HCT116 (cell line): Measurements from ENCODE around the gene CNTN4. TPM values are rescaled to one million over a fixed set of nuclear protein-coding genes. Genes with fewer than 3 reads are reported as not detected.

Experiments used
- ATAC-seq: fragments of 200-7000 bp; cut with Tn5 transposase; 2 replicates; pipeline ENCODE4 v1.9.1; 2020; ENCODE audit warnings: mild to moderate bottlenecking, moderate library complexity
- BruUV-seq: library from RNA; stranded (reverse); fragments of 400-500 nt; replicated peaks from 2 replicates; lab custom pipeline; 2021; lab: Mats Ljungman, UMichigan
- CTCF ChIA-PET: fragments of 300-600 bp; sonication (Branson Sonifier 250); formaldehyde crosslinking; loops from one replicate; lab custom pipeline; 2021; ENCODE audit warnings: antibody characterized with exemption; lab: Charles Lee
- POLR2A ChIA-PET: fragments of 300-600, 350-600 bp; sonication (Branson Sonifier 250); formaldehyde crosslinking; loops from one replicate; lab custom pipeline; 2021; ENCODE audit warnings: antibody characterized with exemption; lab: Charles Lee
- RAD21 ChIA-PET, 2 experiments: fragments of 300-600 bp; sonication (Branson Sonifier 250); formaldehyde crosslinking; loops; one replicate each; lab custom pipeline; 2023; ENCODE audit warnings: low total read pairs in 2 of 2; ENCODE audit not compliant: uncharacterized antibody in 2 of 2, unreplicated experiment in 2 of 2, low non-redundant PET in 1 of 2; lab: Charles Lee
- DNase-seq: peaks from one replicate; pipeline ENCODE4 v3.0.0-alpha.2; 2010; ENCODE audit warnings: low read depth, low spot score
- H2AFZ ChIP-seq: fragments of 200-600 bp; shearing (Covaris generic), sonication (generic); 2 replicates; pipeline ENCODE4 v1.6.1; 2017; ENCODE audit warnings: low read depth, mixed run types, mixed read lengths, antibody characterized with exemption, low read length; ENCODE audit not compliant: poor library complexity, severe bottlenecking
- H3K27ac ChIP-seq: 2 replicates; pipeline ENCODE4 v1.5.1; 2012; ENCODE audit warnings: low read depth, low read length
- H3K27me3 ChIP-seq: fragments of 200-600 bp; sonication (generic); 2 replicates; pipeline ENCODE4 v1.6.1; 2016; ENCODE audit warnings: mixed run types, low read length, mixed read lengths; ENCODE audit not compliant: insufficient read depth
- H3K36me3 ChIP-seq, 2 experiments: fragments of 200-500 bp in 1 of 2; fragments of 200-600 bp in 1 of 2; sonication (Bioruptor generic) in 1 of 2; sonication (generic) in 1 of 2; 2 replicates each; pipeline versions ENCODE4 v1.5.1 to v1.6.1; 2014 to 2016; ENCODE audit warnings: low read length in 2 of 2, inconsistent platforms in 1 of 2, mixed read lengths in 1 of 2, mixed run types in 1 of 2; ENCODE audit not compliant: insufficient read depth in 2 of 2, control insufficient read depth in 1 of 2
- H3K4me1 ChIP-seq, 2 experiments: fragments of 200-600 bp in 1 of 2; sonication (generic) in 1 of 2; 2 replicates each; pipeline versions ENCODE4 v1.5.1 to v1.6.1; 2012 to 2017; ENCODE audit warnings: low read length in 2 of 2, inconsistent platforms in 1 of 2, mild to moderate bottlenecking in 1 of 2, mixed read lengths in 1 of 2, mixed run types in 1 of 2, moderate library complexity in 1 of 2; ENCODE audit not compliant: insufficient read depth in 2 of 2, control insufficient read depth in 1 of 2
- H3K4me2 ChIP-seq: fragments of 200-600 bp; sonication (generic); 2 replicates; pipeline ENCODE4 v1.6.1; 2017; ENCODE audit warnings: mixed run types, low read length, mixed read lengths
- H3K4me3 ChIP-seq, 2 experiments: fragments of 200-600 bp in 1 of 2; sonication (generic) in 1 of 2; replicated peaks in 1 of 2; 2 replicates each; pipeline ENCODE4 v1.5.1; 2011 to 2016; ENCODE audit warnings: low read length in 2 of 2, control low read depth in 1 of 2, low read depth in 1 of 2, mild to moderate bottlenecking in 1 of 2, mixed read lengths in 1 of 2, mixed run types in 1 of 2
- H3K79me2 ChIP-seq: fragments of 200-600 bp; sonication (generic); 2 replicates; pipeline ENCODE4 v1.6.1; 2017; ENCODE audit warnings: mild to moderate bottlenecking, mixed run types, low read length, moderate library complexity, mixed read lengths; ENCODE audit not compliant: insufficient read depth
- H3K9ac ChIP-seq: fragments of 200-600 bp; sonication (generic); 2 replicates; pipeline ENCODE4 v1.6.1; 2016; ENCODE audit warnings: low read length, mixed read lengths
- H3K9me2 ChIP-seq: fragments of 200-600 bp; sonication (generic), shearing (Covaris generic); 2 replicates; pipeline ENCODE4 v1.6.1; 2017; ENCODE audit warnings: mixed run types, mild to moderate bottlenecking, moderate library complexity; ENCODE audit not compliant: insufficient read depth
- H3K9me3 ChIP-seq, 2 experiments: fragments of 200-500 bp in 1 of 2; fragments of 200-600 bp in 1 of 2; sonication (Bioruptor generic) in 1 of 2; sonication (generic) in 1 of 2; 2 replicates each; pipeline ENCODE4 v1.6.1; 2014 to 2017; ENCODE audit warnings: low read length in 2 of 2, mixed read lengths in 2 of 2, inconsistent platforms in 1 of 2, low read depth in 1 of 2, mild to moderate bottlenecking in 1 of 2, mixed run types in 1 of 2, moderate library complexity in 1 of 2; ENCODE audit not compliant: control insufficient read depth in 1 of 2, insufficient read depth in 1 of 2
- H4K20me1 ChIP-seq: fragments of 200-600 bp; sonication (generic), shearing (Covaris generic); 2 replicates; pipeline ENCODE4 v1.6.1; 2017; ENCODE audit warnings: mixed run types, mild to moderate bottlenecking, moderate library complexity; ENCODE audit not compliant: insufficient read depth
- ELF1 ChIP-seq: IDR thresholded peaks from 2 replicates; pipeline ENCODE4 v1.6.1; 2012; ENCODE audit warnings: low read depth, borderline replicate concordance
- EZH2phosphoT487 ChIP-seq: fragments of 200-600 bp; IDR thresholded peaks from 2 replicates; pipeline ENCODE4 v1.6.1; 2018; ENCODE audit warnings: antibody characterized with exemption, borderline replicate concordance
- POLR2AphosphoS5 ChIP-seq: IDR thresholded peaks from 2 replicates; pipeline ENCODE4 v1.6.1; 2011; ENCODE audit warnings: mild to moderate bottlenecking, low read depth, low read length, moderate library complexity
- RAD21 ChIP-seq: IDR thresholded peaks from 2 replicates; pipeline ENCODE4 v1.6.1; 2012; ENCODE audit warnings: low read depth, mild to moderate bottlenecking
- SP1 ChIP-seq: IDR thresholded peaks from 2 replicates; pipeline ENCODE4 v1.6.1; 2012; ENCODE audit warnings: low read depth
- SRF ChIP-seq: IDR thresholded peaks from 2 replicates; pipeline ENCODE4 v1.6.1; 2012; ENCODE audit warnings: low read depth
- YY1 ChIP-seq: IDR thresholded peaks from 2 replicates; pipeline ENCODE4 v1.6.1; 2011; ENCODE audit warnings: low read length, low read depth, moderate library complexity, mild to moderate bottlenecking; ENCODE audit not compliant: insufficient replicate concordance; ENCODE audit errors: extremely low read depth
- ZNF274 ChIP-seq: fragments of 200-500 bp; sonication (Bioruptor generic); IDR thresholded peaks from 2 replicates; pipeline ENCODE4 v1.6.1; 2014; ENCODE audit warnings: mild to moderate bottlenecking, low read depth, low read length, inconsistent platforms
- intact Hi-C: fragments of 100-400 bp; cut with micrococcal nuclease; formaldehyde crosslinking; loops from 2 replicates; pipeline ENCODE4 v1.10.0; 2022
- total RNA-seq: library from RNA; stranded (reverse); gene quantifications from one replicate; pipeline ENCODE4 v1.2.1, GENCODE V29; 2021; ENCODE audit not compliant: unreplicated experiment
- TF ChIP-seq, protein P1 (sequence below), 3 experiments: fragments of 200-600 bp in 1 of 3; sonication (generic) in 1 of 3; IDR thresholded peaks in 2 of 3; conservative IDR thresholded peaks in 1 of 3; 2 replicates each; pipeline ENCODE4 v1.5.1; 2012 to 2017; ENCODE audit warnings: low read depth in 2 of 3, low read length in 2 of 3, antibody characterized with exemption in 1 of 3, borderline replicate concordance in 1 of 3, control low read depth in 1 of 3, mild to moderate bottlenecking in 1 of 3, mixed read lengths in 1 of 3, mixed run types in 1 of 3, moderate library complexity in 1 of 3; ENCODE audit not compliant: insufficient read depth in 1 of 3
- TF ChIP-seq, protein P2 (sequence below): IDR thresholded peaks from 2 replicates; pipeline ENCODE4 v1.6.1; 2012; ENCODE audit warnings: low read depth
- TF ChIP-seq, protein P3 (sequence below): IDR thresholded peaks from 2 replicates; pipeline ENCODE4 v1.6.1; 2012
- TF ChIP-seq, protein P4 (sequence below): IDR thresholded peaks from 2 replicates; pipeline ENCODE4 v1.6.1; 2011; ENCODE audit warnings: mild to moderate bottlenecking, low read length, moderate library complexity; ENCODE audit not compliant: insufficient replicate concordance; ENCODE audit errors: extremely low read depth

Gene CNTN4
- total RNA-seq, 1 experiment from 2014 or later = not detected

DNA sequence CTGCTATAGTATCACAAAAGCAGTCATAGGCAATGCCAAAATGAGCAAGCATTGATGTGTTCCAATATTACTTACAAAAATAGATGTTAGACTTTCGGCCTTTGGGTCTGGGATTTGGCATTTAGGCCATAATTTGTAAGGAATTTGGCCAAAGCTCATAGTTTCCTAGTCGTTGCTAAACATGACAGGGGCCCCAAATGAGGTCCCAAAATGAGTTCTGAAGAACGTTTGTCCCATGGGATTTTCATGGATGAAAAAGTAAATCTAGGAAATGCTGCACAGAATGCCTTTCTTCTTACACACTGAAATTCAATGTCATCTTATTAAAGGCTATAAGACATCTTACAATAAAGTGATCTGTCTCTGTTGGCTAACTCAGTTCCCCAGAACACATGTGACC lies 456.0 kb downstream of the CNTN4 start:
- ChIA-PET POLR2A (no interaction called here), RAD21 (no interaction called here), CTCF (no interaction called here)
- Histone ChIP-seq H3K4me1 (no peaks in the 10 kb centered on the region), H3K4me2 (no peak overlapping the region), H2AFZ (no peak overlapping the region), H4K20me1 (no peaks in the 10 kb centered on the region), H3K9ac (no peak overlapping the region), H3K36me3 (no peaks in the 10 kb centered on the region), H3K9me2 (no peaks in the 10 kb centered on the region), H3K27ac (no peak overlapping the region), H3K4me3 (no peak overlapping the region), H3K27me3 (no peaks in the 10 kb centered on the region), H3K79me2 (no peaks in the 10 kb centered on the region), H3K9me3 (peaks cover 8 to 35% of the 10 kb centered on the region in 2 experiments; a peak in 2 of 4 replicates)
- ATAC-seq (no peak), DNase-seq (no peak)
- BruUV-seq = no TSS peak
- TF ChIP-seq, protein P1, sequence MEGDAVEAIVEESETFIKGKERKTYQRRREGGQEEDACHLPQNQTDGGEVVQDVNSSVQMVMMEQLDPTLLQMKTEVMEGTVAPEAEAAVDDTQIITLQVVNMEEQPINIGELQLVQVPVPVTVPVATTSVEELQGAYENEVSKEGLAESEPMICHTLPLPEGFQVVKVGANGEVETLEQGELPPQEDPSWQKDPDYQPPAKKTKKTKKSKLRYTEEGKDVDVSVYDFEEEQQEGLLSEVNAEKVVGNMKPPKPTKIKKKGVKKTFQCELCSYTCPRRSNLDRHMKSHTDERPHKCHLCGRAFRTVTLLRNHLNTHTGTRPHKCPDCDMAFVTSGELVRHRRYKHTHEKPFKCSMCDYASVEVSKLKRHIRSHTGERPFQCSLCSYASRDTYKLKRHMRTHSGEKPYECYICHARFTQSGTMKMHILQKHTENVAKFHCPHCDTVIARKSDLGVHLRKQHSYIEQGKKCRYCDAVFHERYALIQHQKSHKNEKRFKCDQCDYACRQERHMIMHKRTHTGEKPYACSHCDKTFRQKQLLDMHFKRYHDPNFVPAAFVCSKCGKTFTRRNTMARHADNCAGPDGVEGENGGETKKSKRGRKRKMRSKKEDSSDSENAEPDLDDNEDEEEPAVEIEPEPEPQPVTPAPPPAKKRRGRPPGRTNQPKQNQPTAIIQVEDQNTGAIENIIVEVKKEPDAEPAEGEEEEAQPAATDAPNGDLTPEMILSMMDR (IDR thresholded peaks at IDR 0.05 in 2 of 3, conservative IDR thresholded peaks at IDR 0.05 in 1 of 3; ENCODE audit: borderline replicate concordance in 1 of 3, insufficient read depth in 1 of 3, low read depth in 2 of 3, low read length in 2 of 3) = no peak
- intact Hi-C loops = no loop called here

DNA sequence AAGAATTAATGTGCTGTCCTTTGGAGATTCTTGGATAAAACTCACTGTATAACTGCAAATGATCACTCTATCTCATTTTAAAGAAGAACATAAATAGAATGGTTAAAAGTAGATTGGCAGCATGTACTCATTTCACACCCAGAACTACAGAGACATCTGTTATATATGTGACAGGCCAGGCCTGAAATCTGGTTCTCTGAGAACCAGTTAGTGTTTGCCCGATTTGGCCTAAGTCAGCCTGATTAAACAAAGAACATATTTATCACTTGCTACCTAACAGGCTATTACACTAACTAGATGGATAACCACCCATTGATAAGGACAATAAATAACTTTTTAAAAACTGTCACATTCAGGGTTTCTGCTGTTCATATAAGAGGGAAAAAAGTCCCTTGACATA lies 460.1 kb downstream of the CNTN4 start:
- Histone ChIP-seq H2AFZ (no peak overlapping the region), H3K9ac (no peak overlapping the region), H3K27me3 (no peaks in the 10 kb centered on the region), H3K4me2 (no peak overlapping the region), H3K9me3 (peaks cover 11 to 33% of the 10 kb centered on the region in 2 experiments; a peak in 2 of 4 replicates), H3K4me1 (no peaks in the 10 kb centered on the region), H3K4me3 (no peak overlapping the region), H3K9me2 (no peaks in the 10 kb centered on the region), H4K20me1 (no peaks in the 10 kb centered on the region), H3K79me2 (no peaks in the 10 kb centered on the region), H3K36me3 (no peaks in the 10 kb centered on the region), H3K27ac (no peak overlapping the region)
- ChIA-PET POLR2A (no interaction called here), CTCF (no interaction called here), RAD21 (no interaction called here)
- intact Hi-C loops = no loop called here
- no peak for ATAC-seq
- BruUV-seq = no TSS peak
- no peak for DNase-seq
- TF ChIP-seq ZNF274 (no peak), ELF1 (no peak), EZH2phosphoT487 (no peak), SRF (no peak), RAD21 (no peak), SP1 (no peak), POLR2AphosphoS5 (no peak), YY1 (no peak)
- TF ChIP-seq, protein P2, sequence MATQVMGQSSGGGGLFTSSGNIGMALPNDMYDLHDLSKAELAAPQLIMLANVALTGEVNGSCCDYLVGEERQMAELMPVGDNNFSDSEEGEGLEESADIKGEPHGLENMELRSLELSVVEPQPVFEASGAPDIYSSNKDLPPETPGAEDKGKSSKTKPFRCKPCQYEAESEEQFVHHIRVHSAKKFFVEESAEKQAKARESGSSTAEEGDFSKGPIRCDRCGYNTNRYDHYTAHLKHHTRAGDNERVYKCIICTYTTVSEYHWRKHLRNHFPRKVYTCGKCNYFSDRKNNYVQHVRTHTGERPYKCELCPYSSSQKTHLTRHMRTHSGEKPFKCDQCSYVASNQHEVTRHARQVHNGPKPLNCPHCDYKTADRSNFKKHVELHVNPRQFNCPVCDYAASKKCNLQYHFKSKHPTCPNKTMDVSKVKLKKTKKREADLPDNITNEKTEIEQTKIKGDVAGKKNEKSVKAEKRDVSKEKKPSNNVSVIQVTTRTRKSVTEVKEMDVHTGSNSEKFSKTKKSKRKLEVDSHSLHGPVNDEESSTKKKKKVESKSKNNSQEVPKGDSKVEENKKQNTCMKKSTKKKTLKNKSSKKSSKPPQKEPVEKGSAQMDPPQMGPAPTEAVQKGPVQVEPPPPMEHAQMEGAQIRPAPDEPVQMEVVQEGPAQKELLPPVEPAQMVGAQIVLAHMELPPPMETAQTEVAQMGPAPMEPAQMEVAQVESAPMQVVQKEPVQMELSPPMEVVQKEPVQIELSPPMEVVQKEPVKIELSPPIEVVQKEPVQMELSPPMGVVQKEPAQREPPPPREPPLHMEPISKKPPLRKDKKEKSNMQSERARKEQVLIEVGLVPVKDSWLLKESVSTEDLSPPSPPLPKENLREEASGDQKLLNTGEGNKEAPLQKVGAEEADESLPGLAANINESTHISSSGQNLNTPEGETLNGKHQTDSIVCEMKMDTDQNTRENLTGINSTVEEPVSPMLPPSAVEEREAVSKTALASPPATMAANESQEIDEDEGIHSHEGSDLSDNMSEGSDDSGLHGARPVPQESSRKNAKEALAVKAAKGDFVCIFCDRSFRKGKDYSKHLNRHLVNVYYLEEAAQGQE = no peak
- TF ChIP-seq, protein P3, sequence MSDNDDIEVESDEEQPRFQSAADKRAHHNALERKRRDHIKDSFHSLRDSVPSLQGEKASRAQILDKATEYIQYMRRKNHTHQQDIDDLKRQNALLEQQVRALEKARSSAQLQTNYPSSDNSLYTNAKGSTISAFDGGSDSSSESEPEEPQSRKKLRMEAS = no peak
- TF ChIP-seq, protein P4, sequence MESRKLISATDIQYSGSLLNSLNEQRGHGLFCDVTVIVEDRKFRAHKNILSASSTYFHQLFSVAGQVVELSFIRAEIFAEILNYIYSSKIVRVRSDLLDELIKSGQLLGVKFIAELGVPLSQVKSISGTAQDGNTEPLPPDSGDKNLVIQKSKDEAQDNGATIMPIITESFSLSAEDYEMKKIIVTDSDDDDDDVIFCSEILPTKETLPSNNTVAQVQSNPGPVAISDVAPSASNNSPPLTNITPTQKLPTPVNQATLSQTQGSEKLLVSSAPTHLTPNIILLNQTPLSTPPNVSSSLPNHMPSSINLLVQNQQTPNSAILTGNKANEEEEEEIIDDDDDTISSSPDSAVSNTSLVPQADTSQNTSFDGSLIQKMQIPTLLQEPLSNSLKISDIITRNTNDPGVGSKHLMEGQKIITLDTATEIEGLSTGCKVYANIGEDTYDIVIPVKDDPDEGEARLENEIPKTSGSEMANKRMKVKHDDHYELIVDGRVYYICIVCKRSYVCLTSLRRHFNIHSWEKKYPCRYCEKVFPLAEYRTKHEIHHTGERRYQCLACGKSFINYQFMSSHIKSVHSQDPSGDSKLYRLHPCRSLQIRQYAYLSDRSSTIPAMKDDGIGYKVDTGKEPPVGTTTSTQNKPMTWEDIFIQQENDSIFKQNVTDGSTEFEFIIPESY = no peak
